ENCODE data around the gene LCE1F. TPM values are rescaled to one million over a fixed set of nuclear protein-coding genes. Genes with fewer than 3 reads are reported as not detected.
A peak's percentile ranks its signal among the peaks of the same experiment; 100 is the strongest.

The LCE1F gene
- total RNA-seq, 1 experiment from 2014 or later: not detected

- TF ChIP-seq CTCF (IDR thresholded peaks at IDR 0.05; ENCODE audit: unreplicated experiment): no peak
- Mint-ChIP-seq H3K4me3 (ENCODE audit: unreplicated experiment) (no peak overlapping the region), H3K36me3 (ENCODE audit: insufficient read depth, unreplicated experiment) (no peaks in the 10 kb centered on the region), H3K4me1 (ENCODE audit: insufficient read depth, unreplicated experiment) (peaks cover 22% of the 10 kb centered on the region), H3K9me3 (ENCODE audit: unreplicated experiment) (no peaks in the 10 kb centered on the region), H3K27me3 (ENCODE audit: insufficient read depth, unreplicated experiment) (no peaks in the 10 kb centered on the region), H3K27ac (ENCODE audit: low read depth, unreplicated experiment) (no peak overlapping the region)
- no TSS peak for BruUV-seq (replicated peaks)
- CTCF ChIA-PET: interaction anchor here (0.5 to 2.4 kb wide), 4 partner anchors 8 to 218 kb away, joined by 4 to 10 read pairs (median 4); no protein-coding TSS in a partner anchor
- DNase-seq (ENCODE audit: unreplicated experiment): no peak
- intact Hi-C loops (cut with micrococcal nuclease): no loop called here
- POLR2A ChIA-PET: interaction anchor here (0.6 to 1.2 kb wide), 3 partner anchors 9 to 51 kb away, joined by 3 to 4 read pairs (median 3); no protein-coding TSS in a partner anchor
Observed at GRCh38 chr1:152753586-152753985, 21.4 kb upstream of the LCE1F start.

DNA sequence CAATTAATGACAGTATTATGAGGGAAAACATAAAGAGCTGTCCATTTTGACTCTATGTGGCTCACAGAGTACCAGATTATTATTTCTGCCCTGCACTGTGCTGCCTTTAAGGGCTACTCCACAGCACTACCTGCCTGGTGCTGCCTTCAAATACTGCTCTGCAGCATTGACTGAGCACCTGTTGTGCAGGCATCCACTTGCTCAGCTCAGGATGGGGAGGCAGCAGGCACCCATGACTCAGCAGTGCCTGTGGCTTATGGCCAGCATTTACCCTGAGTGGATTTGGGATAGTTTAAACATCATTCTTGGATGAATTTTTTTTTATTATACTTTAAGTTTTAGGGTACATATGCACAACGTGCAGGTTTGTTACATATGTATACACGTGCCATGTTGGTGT, 18.1 kb upstream of the LCE1F start:
- TF ChIP-seq CTCF (IDR thresholded peaks at IDR 0.05; ENCODE audit: unreplicated experiment): no peak
- Mint-ChIP-seq H3K9me3 (ENCODE audit: unreplicated experiment) (no peaks in the 10 kb centered on the region), H3K27me3 (ENCODE audit: insufficient read depth, unreplicated experiment) (no peaks in the 10 kb centered on the region), H3K27ac (ENCODE audit: low read depth, unreplicated experiment) (no peak overlapping the region), H3K4me1 (ENCODE audit: insufficient read depth, unreplicated experiment) (peaks cover 46% of the 10 kb centered on the region), H3K36me3 (ENCODE audit: insufficient read depth, unreplicated experiment) (no peaks in the 10 kb centered on the region), H3K4me3 (ENCODE audit: unreplicated experiment) (no peak overlapping the region)
- DNase-seq (ENCODE audit: unreplicated experiment): peak; percentile 79
- no TSS peak for BruUV-seq (replicated peaks)
- ChIA-PET POLR2A (interaction anchor here (0.7 to 1.2 kb wide), 5 partner anchors 10 to 115 kb away, joined by 3 to 4 read pairs (median 3); no protein-coding TSS in a partner anchor), CTCF (interaction anchor here (0.6 to 3.0 kb wide), 5 partner anchors 12 to 435 kb away, joined by 3 to 14 read pairs (median 4); no protein-coding TSS in a partner anchor)
- intact Hi-C loops (cut with micrococcal nuclease): no loop called here

DNA sequence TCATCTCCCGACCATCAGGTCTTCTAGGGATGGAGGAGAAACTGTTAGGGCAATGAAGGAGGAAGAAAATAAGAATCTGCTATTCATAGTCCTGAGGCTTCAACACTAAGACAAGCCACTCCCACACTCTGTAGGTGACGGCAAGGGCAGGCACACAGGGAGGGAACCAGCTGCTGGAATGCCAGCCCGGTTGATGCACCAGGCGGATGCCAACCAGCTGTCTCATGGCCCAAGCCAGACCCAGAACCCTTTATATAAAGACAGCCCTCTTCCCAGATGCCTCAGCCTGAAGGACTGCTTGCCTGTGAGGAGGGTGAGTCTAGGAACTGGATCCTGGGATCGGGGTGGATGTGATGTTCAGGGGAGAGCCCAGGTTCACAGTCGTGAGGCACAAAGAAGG, 17.2 kb upstream of the LCE1F start, which contains the start of gene KPRP:
Gene KPRP (plus strand): TSS at position 279 of the 400 bp plus-strand sequence. CDS start 1,564 bp downstream, outside the sequence.
- BruUV-seq (replicated peaks): no TSS peak
- intact Hi-C loops (cut with micrococcal nuclease): no loop called here
- Mint-ChIP-seq H3K4me1 (ENCODE audit: insufficient read depth, unreplicated experiment) (peaks cover 45% of the 10 kb centered on the region), H3K9me3 (ENCODE audit: unreplicated experiment) (no peaks in the 10 kb centered on the region), H3K36me3 (ENCODE audit: insufficient read depth, unreplicated experiment) (no peaks in the 10 kb centered on the region), H3K4me3 (ENCODE audit: unreplicated experiment) (no peak within 1 kb of the TSS), H3K27me3 (ENCODE audit: insufficient read depth, unreplicated experiment) (no peaks in the 10 kb centered on the region), H3K27ac (ENCODE audit: low read depth, unreplicated experiment) (peak within 1 kb of the TSS; percentile 59)
- no peak for TF ChIP-seq CTCF (IDR thresholded peaks at IDR 0.05; ENCODE audit: unreplicated experiment)
- CTCF ChIA-PET: interaction anchor here (0.6 to 4.6 kb wide), 6 partner anchors 11 to 382 kb away, joined by 3 to 57 read pairs (median 4); partner anchors contain the start of gene LCE1F
- POLR2A ChIA-PET: interaction anchor here (0.8 to 2.6 kb wide), 4 partner anchors 11 to 114 kb away, joined by 3 to 16 read pairs (median 7); no protein-coding TSS in a partner anchor
- DNase-seq (ENCODE audit: unreplicated experiment): no peak

DNA sequence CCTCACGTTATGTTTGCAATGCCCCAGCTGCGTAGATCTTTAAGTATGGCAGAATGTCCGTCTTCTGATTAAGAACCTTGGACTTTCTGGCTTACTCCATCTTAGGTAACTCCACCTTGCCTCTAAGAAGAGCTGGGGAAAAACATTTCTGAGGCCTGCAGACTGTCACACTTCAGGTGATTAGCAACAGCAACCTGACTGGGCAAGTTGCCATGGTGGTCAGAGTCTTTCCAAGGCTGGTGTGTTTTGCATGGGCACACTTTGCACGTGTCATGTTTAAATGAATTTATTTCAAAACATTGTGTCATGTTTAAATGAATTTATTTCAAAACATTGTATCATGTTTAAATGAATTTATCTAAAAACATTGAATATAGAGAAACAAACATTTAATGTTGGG, 16.3 kb upstream of the LCE1F start:
- CTCF ChIA-PET: interaction anchor here (0.6 to 4.6 kb wide), 6 partner anchors 10 to 383 kb away, joined by 3 to 57 read pairs (median 4); no protein-coding TSS in a partner anchor
- no peaks in the 10 kb centered on the region for H3K9me3 Mint-ChIP-seq (ENCODE audit: unreplicated experiment)
- intact Hi-C loops (cut with micrococcal nuclease): no loop called here
- peak; percentile 63 for DNase-seq (ENCODE audit: unreplicated experiment)
- no peaks in the 10 kb centered on the region for H3K27me3 Mint-ChIP-seq (ENCODE audit: insufficient read depth, unreplicated experiment)
- H3K36me3 Mint-ChIP-seq (ENCODE audit: insufficient read depth, unreplicated experiment): no peaks in the 10 kb centered on the region
- H3K4me3 Mint-ChIP-seq (ENCODE audit: unreplicated experiment): no peak overlapping the region
- peaks cover 41% of the 10 kb centered on the region for H3K4me1 Mint-ChIP-seq (ENCODE audit: insufficient read depth, unreplicated experiment)
- BruUV-seq (replicated peaks): no TSS peak
- TF ChIP-seq CTCF (IDR thresholded peaks at IDR 0.05; ENCODE audit: unreplicated experiment): no peak
- POLR2A ChIA-PET: interaction anchor here (0.6 to 2.6 kb wide), 5 partner anchors 10 to 455 kb away, joined by 3 to 16 read pairs (median 5); partner anchors contain the start of gene LCE1E
- H3K27ac Mint-ChIP-seq (ENCODE audit: low read depth, unreplicated experiment): no peak overlapping the region
